Tibial nerve (tissue), 4 donors: ENCODE results near the gene ERBIN.

ENCODE experiments used
- EP300 ChIP-seq, 2 donors: sonication (generic); formaldehyde crosslinking; IDR thresholded peaks; one replicate each; pipeline ENCODE4 v1.6.1; 2017; ENCODE audit warnings: antibody characterized with exemption in 2 of 2, mild to moderate bottlenecking in 1 of 2
- POLR2A ChIP-seq, 2 donors: fragments of 450-650 bp; IDR thresholded peaks; one replicate each; pipeline ENCODE4 v1.6.1; 2017; ENCODE audit warnings: antibody characterized with exemption in 2 of 2, mild to moderate bottlenecking in 2 of 2, moderate library complexity in 2 of 2
- TF ChIP-seq, protein P1 (sequence below), 5 experiments: fragments of 200-600 bp in 3 of 5; fragments of 450-650 bp in 2 of 5; sonication (generic) in 3 of 5; IDR thresholded peaks; one replicate each; pipeline ENCODE4 v1.5.1; 2016 to 2019; ENCODE audit warnings: antibody characterized with exemption in 5 of 5, mild to moderate bottlenecking in 3 of 5, moderate library complexity in 2 of 5

DNA sequence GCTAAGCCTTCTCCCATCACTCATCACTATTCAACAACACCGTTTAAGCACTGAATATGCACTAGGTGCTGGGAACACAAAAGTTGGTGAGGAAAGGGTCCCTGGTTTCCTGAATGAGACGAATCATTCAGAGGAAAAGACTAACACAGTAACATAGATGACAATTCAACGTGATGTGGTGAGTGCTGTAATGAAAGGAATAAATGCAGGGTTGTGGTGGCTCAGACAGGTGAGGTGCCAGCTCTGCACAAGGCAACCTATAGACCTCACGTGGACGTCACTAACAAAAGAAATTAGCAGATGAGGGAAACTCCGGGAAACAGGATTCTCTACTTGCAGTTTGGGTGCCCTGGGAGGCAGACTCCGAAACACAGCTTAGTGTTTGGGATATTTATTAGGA is 40.0 kb upstream of the ERBIN start:
- TF ChIP-seq, protein P1, sequence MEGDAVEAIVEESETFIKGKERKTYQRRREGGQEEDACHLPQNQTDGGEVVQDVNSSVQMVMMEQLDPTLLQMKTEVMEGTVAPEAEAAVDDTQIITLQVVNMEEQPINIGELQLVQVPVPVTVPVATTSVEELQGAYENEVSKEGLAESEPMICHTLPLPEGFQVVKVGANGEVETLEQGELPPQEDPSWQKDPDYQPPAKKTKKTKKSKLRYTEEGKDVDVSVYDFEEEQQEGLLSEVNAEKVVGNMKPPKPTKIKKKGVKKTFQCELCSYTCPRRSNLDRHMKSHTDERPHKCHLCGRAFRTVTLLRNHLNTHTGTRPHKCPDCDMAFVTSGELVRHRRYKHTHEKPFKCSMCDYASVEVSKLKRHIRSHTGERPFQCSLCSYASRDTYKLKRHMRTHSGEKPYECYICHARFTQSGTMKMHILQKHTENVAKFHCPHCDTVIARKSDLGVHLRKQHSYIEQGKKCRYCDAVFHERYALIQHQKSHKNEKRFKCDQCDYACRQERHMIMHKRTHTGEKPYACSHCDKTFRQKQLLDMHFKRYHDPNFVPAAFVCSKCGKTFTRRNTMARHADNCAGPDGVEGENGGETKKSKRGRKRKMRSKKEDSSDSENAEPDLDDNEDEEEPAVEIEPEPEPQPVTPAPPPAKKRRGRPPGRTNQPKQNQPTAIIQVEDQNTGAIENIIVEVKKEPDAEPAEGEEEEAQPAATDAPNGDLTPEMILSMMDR (IDR thresholded peaks at IDR 0.05) = no peak
- TF ChIP-seq POLR2A (IDR thresholded peaks at IDR 0.05) (no peak), EP300 (IDR thresholded peaks at IDR 0.05) (no peak)
